ENCODE data around the gene UAP1L1. TPM values are rescaled to one million over a fixed set of nuclear protein-coding genes. Genes with fewer than 3 reads are reported as not detected.
A peak's percentile ranks its signal among the peaks of the same experiment; 100 is the strongest.

UAP1L1 gene
- total and polyA plus RNA-seq, 5 donors from 2014 or later = 1.3 to 14.8 (median 2.1) TPM

DNA sequence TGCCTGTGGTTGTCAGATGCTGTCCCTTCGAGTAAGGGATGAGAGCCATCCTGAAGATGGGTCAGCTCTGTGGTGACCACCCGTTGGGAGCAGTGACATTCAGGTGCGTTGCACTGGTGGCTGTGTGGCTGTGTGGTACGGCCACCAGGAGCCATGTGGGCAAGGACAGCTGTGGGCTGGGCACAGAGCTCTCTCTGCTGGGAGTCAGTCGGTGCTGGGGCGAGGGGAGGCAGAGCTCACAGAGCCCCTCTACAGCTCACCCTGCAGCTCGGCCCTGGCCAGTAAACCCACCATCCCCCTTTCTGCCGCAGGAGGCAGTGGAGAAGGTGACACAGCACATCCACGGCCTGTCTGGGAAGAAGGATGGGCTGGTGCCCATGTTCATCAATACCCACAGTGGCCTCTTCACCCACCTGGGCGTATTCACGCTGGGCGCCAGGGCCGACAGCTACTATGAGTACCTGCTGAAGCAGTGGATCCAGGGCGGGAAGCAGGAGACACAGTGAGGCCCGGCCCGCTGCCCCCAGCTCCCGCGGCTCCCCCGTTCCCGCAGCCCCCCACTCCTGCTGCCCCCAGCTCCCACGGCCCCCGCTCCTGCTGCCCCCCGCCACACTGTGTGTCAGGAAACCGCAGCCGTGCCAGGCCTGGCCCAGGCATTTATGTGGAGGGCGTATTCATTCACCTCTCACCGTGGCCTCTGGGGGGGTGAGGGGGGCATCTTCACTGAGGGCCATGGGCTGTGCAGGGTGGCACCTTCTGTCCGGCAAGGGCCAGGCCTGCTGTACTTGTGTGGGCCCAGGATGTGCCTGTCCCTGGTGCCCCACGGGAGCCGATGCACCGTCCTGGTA lies 28.7 kb downstream of the UAP1L1 start:
- Mint-ChIP-seq H3K27ac (no peak overlapping the region), H3K4me3 (no peak overlapping the region), H3K9me3 (no peaks in the 10 kb centered on the region), H3K4me1 (peaks cover 0 to 3% (median 0%) of the 10 kb centered on the region in 4 donors), H3K36me3 (peaks cover 9% of the 10 kb centered on the region), H3K27me3 (no peaks in the 10 kb centered on the region)
- no peaks in the 10 kb centered on the region for H3K4me1 ChIP-seq (ENCODE audit: control insufficient read depth, insufficient read depth, low read length, poor library complexity, severe bottlenecking)
- no peak overlapping the region for H3K27ac ChIP-seq (ENCODE audit: insufficient read depth, low read length, poor library complexity, severe bottlenecking)
- DNase-seq (no peak), ATAC-seq (ENCODE audit: low read depth in 2 of 2) (no peak)
- peaks cover 62% of the 10 kb centered on the region for H3K36me3 ChIP-seq (ENCODE audit: control insufficient read depth, insufficient read depth, low read length)
- H3K4me3 ChIP-seq (ENCODE audit: low read depth, low read length) = no peak overlapping the region
- no peaks in the 10 kb centered on the region for H3K9me3 ChIP-seq (ENCODE audit: control insufficient read depth in 2 of 2, low read length in 2 of 2)
- no peaks in the 10 kb centered on the region for H3K27me3 ChIP-seq (ENCODE audit: control insufficient read depth, insufficient read depth, low read length)

DNA sequence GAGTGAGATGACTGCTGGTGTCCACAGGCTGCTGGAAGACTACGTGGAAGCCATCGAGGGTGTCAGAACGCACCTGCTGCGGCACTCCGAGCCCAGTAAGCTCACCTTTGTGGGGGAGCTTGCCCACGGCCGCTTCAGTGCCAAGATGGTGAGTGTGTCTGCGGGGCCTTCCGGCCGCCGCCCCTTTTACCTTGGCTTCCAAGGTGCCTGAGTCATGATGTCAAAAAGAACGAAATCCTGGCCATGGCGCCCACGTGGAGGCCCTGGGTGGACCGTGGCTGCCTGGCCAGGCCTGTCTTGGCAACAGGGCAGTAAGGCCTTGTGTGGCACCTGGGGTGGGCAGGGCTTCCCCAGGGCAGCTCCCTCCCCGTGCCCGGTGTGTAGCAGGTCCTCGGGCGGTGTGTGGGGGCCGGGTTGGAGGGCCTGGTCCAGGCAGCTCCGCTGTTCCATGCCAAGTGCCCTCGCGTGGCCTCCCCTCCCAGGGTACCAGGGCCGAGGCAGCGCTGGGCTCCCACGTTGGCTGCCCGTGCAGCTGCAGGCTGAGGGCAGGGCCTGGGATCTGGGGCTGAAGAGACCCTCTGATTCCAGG lies 29.4 kb downstream of the UAP1L1 start:
- no peak for ATAC-seq (ENCODE audit: low read depth in 2 of 2)
- H3K4me1 Mint-ChIP-seq = peaks cover 0 to 3% (median 0%) of the 10 kb centered on the region in 4 donors

DNA sequence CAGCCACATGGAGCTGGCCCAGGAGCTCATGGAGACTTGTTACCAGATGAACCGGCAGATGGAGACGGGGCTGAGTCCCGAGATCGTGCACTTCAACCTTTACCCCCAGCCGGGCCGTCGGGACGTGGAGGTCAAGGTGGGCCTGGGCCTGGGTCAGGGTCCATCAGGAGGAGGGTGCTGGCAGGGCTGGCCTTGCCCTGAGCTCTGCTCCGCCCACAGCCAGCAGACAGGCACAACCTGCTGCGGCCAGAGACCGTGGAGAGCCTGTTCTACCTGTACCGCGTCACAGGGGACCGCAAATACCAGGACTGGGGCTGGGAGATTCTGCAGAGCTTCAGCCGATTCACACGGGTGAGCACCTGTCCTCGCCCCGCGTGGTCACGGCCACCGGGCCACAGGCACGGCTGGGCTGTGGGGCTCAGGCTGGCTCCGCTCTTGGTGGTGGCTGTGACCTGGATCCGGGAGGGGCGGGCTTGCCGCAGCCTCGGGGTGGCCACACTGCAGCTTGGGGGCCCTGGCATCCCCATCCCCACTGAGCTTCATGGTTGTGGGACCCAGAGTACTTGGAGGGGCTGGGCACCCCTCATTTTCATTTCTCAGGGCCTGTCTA lies 30.1 kb downstream of the UAP1L1 start:
- no peaks in the 10 kb centered on the region for H3K9me3 ChIP-seq (ENCODE audit: control insufficient read depth in 2 of 2, low read length in 2 of 2)
- ATAC-seq (ENCODE audit: low read depth in 2 of 2) (no peak), DNase-seq (no peak)
- H3K27ac Mint-ChIP-seq = no peak overlapping the region
- H3K4me3 Mint-ChIP-seq = no peak overlapping the region
- H3K4me1 ChIP-seq (ENCODE audit: control insufficient read depth, insufficient read depth, low read length, poor library complexity, severe bottlenecking) = no peaks in the 10 kb centered on the region
- H3K4me3 ChIP-seq (ENCODE audit: low read depth, low read length) = no peak overlapping the region
- peaks cover 0 to 3% (median 0%) of the 10 kb centered on the region in 4 donors for H3K4me1 Mint-ChIP-seq
- H3K27me3 Mint-ChIP-seq = no peaks in the 10 kb centered on the region
- H3K27me3 ChIP-seq (ENCODE audit: control insufficient read depth, insufficient read depth, low read length) = no peaks in the 10 kb centered on the region
- no peak overlapping the region for H3K27ac ChIP-seq (ENCODE audit: insufficient read depth, low read length, poor library complexity, severe bottlenecking)
- H3K9me3 Mint-ChIP-seq = no peaks in the 10 kb centered on the region
- peaks cover 9% of the 10 kb centered on the region for H3K36me3 Mint-ChIP-seq
- peaks cover 49% of the 10 kb centered on the region for H3K36me3 ChIP-seq (ENCODE audit: control insufficient read depth, insufficient read depth, low read length)

More for the DNA sequence above, 29.4 kb downstream of the UAP1L1 start:
- Histone ChIP-seq H3K4me1 (ENCODE audit: control insufficient read depth, insufficient read depth, low read length, poor library complexity, severe bottlenecking) (no peaks in the 10 kb centered on the region), H3K27ac (ENCODE audit: insufficient read depth, low read length, poor library complexity, severe bottlenecking) (no peak overlapping the region), H3K27me3 (ENCODE audit: control insufficient read depth, insufficient read depth, low read length) (no peaks in the 10 kb centered on the region), H3K4me3 (ENCODE audit: low read depth, low read length) (no peak overlapping the region), H3K9me3 (ENCODE audit: control insufficient read depth in 2 of 2, low read length in 2 of 2) (no peaks in the 10 kb centered on the region), H3K36me3 (ENCODE audit: control insufficient read depth, insufficient read depth, low read length) (peaks cover 55% of the 10 kb centered on the region)
- Mint-ChIP-seq H3K27me3 (no peaks in the 10 kb centered on the region), H3K4me3 (no peak overlapping the region), H3K9me3 (no peaks in the 10 kb centered on the region), H3K36me3 (peaks cover 9% of the 10 kb centered on the region), H3K27ac (no peak overlapping the region)
- DNase-seq = no peak

DNA sequence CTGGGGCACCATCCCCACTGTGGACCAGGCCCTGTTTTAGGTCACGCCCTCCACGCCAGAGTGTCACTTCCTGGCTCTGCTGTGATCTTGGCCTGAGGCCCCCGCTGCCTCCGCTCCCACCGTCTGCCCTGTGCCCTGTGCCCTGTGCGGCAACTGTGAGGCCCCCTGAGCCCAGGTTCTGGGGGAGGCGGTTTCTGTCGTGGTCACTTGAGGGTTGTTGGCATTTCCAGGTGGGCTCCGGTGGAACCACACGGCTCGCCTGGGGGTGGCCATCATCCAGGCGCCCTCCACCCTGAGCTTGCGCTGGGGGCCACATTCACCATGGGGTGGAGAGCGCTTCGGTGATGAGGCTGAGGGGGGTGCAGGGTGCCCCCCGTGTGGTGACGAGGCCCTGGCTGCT lies 30.7 kb downstream of the UAP1L1 start:
- Mint-ChIP-seq H3K27ac (no peak overlapping the region), H3K9me3 (no peaks in the 10 kb centered on the region), H3K4me3 (no peak overlapping the region), H3K36me3 (peaks cover 9% of the 10 kb centered on the region), H3K4me1 (peaks cover 0 to 5% (median 0%) of the 10 kb centered on the region in 4 donors), H3K27me3 (no peaks in the 10 kb centered on the region)
- Histone ChIP-seq H3K4me3 (ENCODE audit: low read depth, low read length) (no peak overlapping the region), H3K36me3 (ENCODE audit: control insufficient read depth, insufficient read depth, low read length) (peaks cover 43% of the 10 kb centered on the region), H3K9me3 (ENCODE audit: control insufficient read depth in 2 of 2, low read length in 2 of 2) (no peaks in the 10 kb centered on the region), H3K4me1 (ENCODE audit: control insufficient read depth, insufficient read depth, low read length, poor library complexity, severe bottlenecking) (no peaks in the 10 kb centered on the region), H3K27me3 (ENCODE audit: control insufficient read depth, insufficient read depth, low read length) (no peaks in the 10 kb centered on the region), H3K27ac (ENCODE audit: insufficient read depth, low read length, poor library complexity, severe bottlenecking) (no peak overlapping the region)
- DNase-seq (no peak), ATAC-seq (ENCODE audit: low read depth in 2 of 2) (no peak)

DNA sequence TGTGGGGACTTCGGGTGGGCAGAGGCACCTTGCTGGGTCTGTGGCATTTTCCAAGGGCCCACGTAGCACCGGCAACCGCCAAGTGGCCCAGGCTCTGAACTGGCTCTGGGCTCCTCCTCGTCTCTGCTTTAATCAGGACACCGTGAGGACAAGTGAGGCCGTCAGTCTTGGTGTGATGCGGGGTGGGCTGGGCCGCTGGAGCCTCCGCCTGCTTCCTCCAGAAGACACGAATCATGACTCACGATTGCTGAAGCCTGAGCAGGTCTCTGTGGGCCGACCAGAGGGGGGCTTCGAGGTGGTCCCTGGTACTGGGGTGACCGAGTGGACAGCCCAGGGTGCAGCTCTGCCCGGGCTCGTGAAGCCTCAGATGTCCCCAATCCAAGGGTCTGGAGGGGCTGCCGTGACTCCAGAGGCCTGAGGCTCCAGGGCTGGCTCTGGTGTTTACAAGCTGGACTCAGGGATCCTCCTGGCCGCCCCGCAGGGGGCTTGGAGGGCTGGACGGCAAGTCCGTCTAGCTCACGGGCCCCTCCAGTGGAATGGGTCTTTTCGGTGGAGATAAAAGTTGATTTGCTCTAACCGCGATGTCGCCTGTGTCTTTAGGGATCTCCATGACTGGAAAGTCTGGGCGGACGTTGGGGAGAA lies 31.4 kb downstream of the UAP1L1 start:
- Mint-ChIP-seq H3K9me3 (no peaks in the 10 kb centered on the region), H3K4me1 (peaks cover 0 to 10% (median 0%) of the 10 kb centered on the region in 4 donors), H3K4me3 (peak overlapping the region in 2 of 4 donors; percentile 13 to 27), H3K27me3 (no peaks in the 10 kb centered on the region), H3K27ac (no peak overlapping the region), H3K36me3 (peaks cover 9% of the 10 kb centered on the region)
- DNase-seq = no peak
- peaks cover 7% of the 10 kb centered on the region for H3K4me1 ChIP-seq (ENCODE audit: control insufficient read depth, insufficient read depth, low read length, poor library complexity, severe bottlenecking)
- H3K9me3 ChIP-seq (ENCODE audit: control insufficient read depth in 2 of 2, low read length in 2 of 2) = no peaks in the 10 kb centered on the region
- no peak overlapping the region for H3K4me3 ChIP-seq (ENCODE audit: low read depth, low read length)
- ATAC-seq (ENCODE audit: low read depth in 2 of 2) = no peak
- peaks cover 35% of the 10 kb centered on the region for H3K36me3 ChIP-seq (ENCODE audit: control insufficient read depth, insufficient read depth, low read length)
- no peak overlapping the region for H3K27ac ChIP-seq (ENCODE audit: insufficient read depth, low read length, poor library complexity, severe bottlenecking)
- H3K27me3 ChIP-seq (ENCODE audit: control insufficient read depth, insufficient read depth, low read length) = no peaks in the 10 kb centered on the region

DNA sequence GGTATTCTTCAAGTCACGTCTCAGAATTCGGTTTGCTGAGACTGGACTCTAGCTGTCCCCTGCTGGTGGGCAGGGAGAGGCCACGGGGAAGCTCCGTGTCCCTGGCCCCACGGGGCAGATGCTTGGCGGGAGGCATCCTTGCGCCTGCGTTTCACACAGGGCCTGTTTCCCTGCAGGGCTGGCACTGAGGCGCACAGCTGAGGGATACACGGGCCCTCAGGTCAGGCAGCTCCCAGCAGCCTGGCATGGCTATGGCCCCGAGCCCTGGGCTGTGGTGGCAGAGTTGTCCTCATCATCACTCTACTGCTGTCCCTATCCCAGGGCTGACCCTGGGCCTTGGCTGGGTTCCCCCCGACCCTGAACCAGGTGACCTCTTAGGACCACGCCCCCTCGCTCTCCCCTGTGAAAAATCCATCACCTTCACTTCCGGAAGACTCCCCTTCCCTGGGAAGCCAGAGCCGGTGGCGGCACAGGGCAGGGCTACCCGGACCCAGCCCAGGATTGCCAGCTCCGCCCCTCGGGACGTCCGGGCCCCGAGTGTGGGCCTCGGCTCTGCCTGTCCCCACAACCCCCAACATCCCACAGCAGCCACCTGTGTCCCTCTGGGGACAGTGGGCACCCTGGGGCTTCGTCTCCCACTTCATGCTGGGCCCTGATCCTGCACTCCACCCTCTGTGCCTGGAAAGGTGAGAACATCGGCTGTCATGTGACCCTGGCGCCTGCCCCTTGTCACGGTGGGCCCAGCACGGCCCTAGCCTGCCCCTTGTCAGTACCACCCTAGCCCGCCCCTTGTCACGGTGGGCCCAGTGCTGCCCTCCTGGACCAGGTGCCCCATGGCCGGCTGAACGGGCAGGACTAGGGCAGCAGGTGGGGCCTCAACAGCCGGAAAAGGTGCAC lies 32.2 kb downstream of the UAP1L1 start:
- no peak overlapping the region for H3K27ac Mint-ChIP-seq
- H3K36me3 Mint-ChIP-seq = peaks cover 9% of the 10 kb centered on the region
- Histone ChIP-seq H3K9me3 (ENCODE audit: control insufficient read depth in 2 of 2, low read length in 2 of 2) (no peaks in the 10 kb centered on the region), H3K36me3 (ENCODE audit: control insufficient read depth, insufficient read depth, low read length) (peaks cover 29% of the 10 kb centered on the region), H3K4me1 (ENCODE audit: control insufficient read depth, insufficient read depth, low read length, poor library complexity, severe bottlenecking) (peaks cover 7% of the 10 kb centered on the region), H3K27ac (ENCODE audit: insufficient read depth, low read length, poor library complexity, severe bottlenecking) (no peak overlapping the region), H3K4me3 (ENCODE audit: low read depth, low read length) (no peak overlapping the region), H3K27me3 (ENCODE audit: control insufficient read depth, insufficient read depth, low read length) (no peaks in the 10 kb centered on the region)
- no peak for DNase-seq
- H3K4me1 Mint-ChIP-seq = peaks cover 0 to 10% (median 0%) of the 10 kb centered on the region in 4 donors
- no peaks in the 10 kb centered on the region for H3K27me3 Mint-ChIP-seq
- no peaks in the 10 kb centered on the region for H3K9me3 Mint-ChIP-seq
- H3K4me3 Mint-ChIP-seq = peak overlapping the region in 2 of 4 donors; percentile 13 to 22
- ATAC-seq (ENCODE audit: low read depth in 2 of 2) = no peak
